Omental fat pad (tissue), 4 donors: Measurements from ENCODE around the gene ABCC1. TPM values are rescaled to one million over a fixed set of nuclear protein-coding genes. Genes with fewer than 3 reads are reported as not detected.
"Not testable (repeated sequence)": the region's sequence is repeated elsewhere in the genome, so short reads cannot be mapped to it uniquely, and the experiment has no call there.

Source experiments
- ATAC-seq: fragments of 150-250 bp; one replicate; pipeline ENCODE4 v1.9.1; 2016; ENCODE audit warnings: mild to moderate bottlenecking, moderate library complexity; ENCODE audit not compliant: low FRiP score
- DNase-seq: peaks from one replicate; pipeline ENCODE4 v3.0.0-alpha.2; 2019; ENCODE audit warnings: low spot score
- CTCF ChIP-seq, 3 donors: fragments of 450-650 bp; IDR thresholded peaks; one replicate each; pipeline ENCODE4 v1.5.1; 2016 to 2017; ENCODE audit warnings: antibody characterized with exemption in 3 of 3, mild to moderate bottlenecking in 3 of 3, moderate library complexity in 2 of 3
- total RNA-seq, 4 donors: library from RNA; depleted of rRNA; stranded (reverse); fragments of >200 nt; gene quantifications; one replicate each; pipeline ENCODE4 v1.1.0, GENCODE V29; 2016

The ABCC1 gene
- total RNA-seq, 4 donors from 2014 or later = 21.8 to 53.2 (median 36.3) TPM

- no peak for ATAC-seq
- no peak for DNase-seq
- TF ChIP-seq CTCF (IDR thresholded peaks at IDR 0.05) = no peak
Observed at GRCh38 chr16:16099320-16099719, 149.9 kb downstream of the ABCC1 start.

DNA sequence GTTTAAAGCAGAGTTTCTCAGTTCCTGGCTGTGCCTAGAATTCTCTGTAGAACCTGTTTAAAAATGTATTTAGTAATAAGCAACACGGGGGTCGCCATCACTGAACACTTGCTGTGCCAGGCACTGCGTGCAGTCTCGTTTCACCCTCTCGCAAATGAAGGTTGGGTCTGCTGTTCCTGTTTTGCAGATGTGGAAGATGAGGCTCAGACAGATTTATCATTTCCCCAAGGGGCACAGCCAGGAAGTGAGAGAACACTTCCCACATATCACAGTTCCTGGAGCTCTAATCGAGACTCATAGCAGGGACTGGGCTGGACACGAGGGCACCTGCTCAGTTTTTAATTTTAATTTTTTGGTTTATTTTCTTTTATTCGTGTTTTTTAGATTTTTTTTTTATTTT lies 151.2 kb downstream of the ABCC1 start:
- no peak for TF ChIP-seq CTCF (IDR thresholded peaks at IDR 0.05)
- DNase-seq (no peak), ATAC-seq (no peak)

DNA sequence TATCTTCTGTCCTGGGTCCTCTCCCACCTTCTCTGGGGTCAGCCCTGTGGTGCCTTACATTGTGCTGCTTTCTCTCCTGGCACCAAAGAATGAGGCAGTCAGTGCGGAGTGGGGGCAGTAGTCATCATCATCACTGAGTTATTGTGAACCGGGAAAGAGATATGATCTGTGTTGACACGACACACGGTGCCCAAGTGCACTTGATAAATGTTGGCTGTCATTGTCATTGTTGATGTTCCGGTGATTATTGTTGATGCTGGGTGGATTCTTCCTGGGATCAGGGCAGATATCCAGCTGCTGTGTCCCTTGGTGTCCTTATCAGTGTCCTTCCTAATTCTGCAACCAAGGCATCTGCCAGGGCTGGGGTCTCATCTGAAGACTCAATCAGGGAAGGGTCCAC lies 152.2 kb downstream of the ABCC1 start:
- no peak for ATAC-seq
- no peak for TF ChIP-seq CTCF (IDR thresholded peaks at IDR 0.05)

GRCh38 chr16:16102738-16103137 lies 153.3 kb downstream of the ABCC1 start:
- TF ChIP-seq CTCF (IDR thresholded peaks at IDR 0.05) = no peak
- no peak for ATAC-seq

More for the DNA sequence above, 152.2 kb downstream of the ABCC1 start:
- no peak for DNase-seq

GRCh38 chr16:16104132-16104803 lies 154.9 kb downstream of the ABCC1 start:
- DNase-seq, ATAC-seq: not testable (repeated sequence)

More at GRCh38 chr16:16102738-16103137, 153.3 kb downstream of the ABCC1 start:
- DNase-seq = no peak

DNA sequence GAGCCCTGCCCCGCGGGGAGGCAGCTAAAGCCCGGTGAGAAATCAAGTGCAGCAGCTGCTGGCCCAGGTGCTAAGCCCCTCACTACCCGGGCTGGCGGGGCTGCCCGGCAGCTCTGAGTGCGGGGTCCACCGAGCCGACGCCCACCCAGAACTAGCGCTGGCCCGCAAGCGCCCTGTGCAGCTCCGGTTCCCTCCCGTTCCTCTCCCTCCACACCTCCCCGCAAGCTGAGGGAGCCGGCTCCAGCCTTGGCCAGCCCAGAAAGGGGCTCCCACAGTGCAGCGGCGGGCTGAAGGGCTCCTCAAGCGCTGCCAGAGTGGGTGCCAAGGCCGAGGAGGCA lies 155.4 kb downstream of the ABCC1 start:
- DNase-seq, ATAC-seq: not testable (repeated sequence)

- no peak for TF ChIP-seq CTCF (IDR thresholded peaks at IDR 0.05)
- no peak for DNase-seq
- ATAC-seq = no peak
Observed at GRCh38 chr16:16105646-16106045, 156.2 kb downstream of the ABCC1 start.

DNA sequence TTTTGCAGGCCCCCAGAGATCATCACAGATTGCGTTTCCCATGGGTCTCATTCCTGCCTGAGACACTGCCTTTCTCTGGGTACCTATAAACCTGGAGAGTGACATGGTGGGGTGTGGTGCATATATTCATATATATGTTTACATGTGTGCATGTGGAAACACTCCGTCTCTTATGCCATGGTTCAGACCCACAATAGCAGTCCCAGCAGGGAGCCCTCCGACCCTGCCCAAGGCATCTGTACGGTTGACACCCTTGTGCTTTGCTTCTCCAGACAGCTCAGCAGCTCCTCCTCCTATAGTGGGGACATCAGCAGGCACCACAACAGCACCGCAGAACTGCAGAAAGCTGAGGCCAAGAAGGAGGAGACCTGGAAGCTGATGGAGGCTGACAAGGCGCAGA lies 157.1 kb downstream of the ABCC1 start:
- no peak for TF ChIP-seq CTCF (IDR thresholded peaks at IDR 0.05)
- ATAC-seq (no peak), DNase-seq (no peak)
